ENCODE data around the gene TMEM222. TPM values are rescaled to one million over a fixed set of nuclear protein-coding genes. Genes with fewer than 3 reads are reported as not detected.

The TMEM222 gene
- total RNA-seq, 1 donor = 17.3 TPM

DNA sequence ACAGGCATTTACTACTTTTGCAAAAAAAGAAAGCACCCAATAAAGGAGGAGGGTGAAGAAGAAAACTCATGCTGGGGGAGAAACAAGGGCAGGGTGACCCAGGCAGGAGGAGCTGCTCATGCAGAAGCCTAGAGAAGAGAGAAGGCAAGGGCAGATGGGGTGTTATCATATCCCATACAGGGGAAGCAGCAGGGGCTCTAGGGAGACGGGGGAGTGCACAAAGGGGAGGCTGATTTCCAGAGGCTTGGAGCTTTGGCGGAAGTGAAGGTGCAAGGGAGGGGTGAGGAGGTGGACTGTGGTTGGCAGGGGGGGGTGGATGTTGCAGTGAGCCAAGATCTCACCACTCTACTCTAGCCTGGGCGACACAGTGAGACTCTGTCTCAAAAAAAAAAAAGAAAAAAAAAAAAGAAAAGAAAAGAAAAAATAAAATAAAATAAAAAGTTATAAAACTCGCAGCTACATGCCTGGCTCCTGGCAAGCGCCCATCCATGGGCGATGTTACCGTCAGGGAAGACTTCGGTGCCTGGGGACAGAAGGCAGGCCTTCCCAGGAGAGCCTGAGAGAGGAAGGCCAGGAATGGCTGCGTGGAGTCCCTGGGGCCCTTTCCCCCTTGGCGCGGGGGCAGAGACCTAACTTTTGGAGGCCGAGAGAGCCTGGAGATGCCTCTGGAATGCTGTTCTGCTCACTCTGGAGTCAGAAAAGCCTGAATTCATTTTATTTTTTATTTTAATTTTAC, 56.0 kb downstream of the TMEM222 start:
- no peak overlapping the region for H3K4me3 ChIP-seq (ENCODE audit: low read depth, low read length)
- DNase-seq (ENCODE audit: low read depth) = no peak
- TF ChIP-seq, protein P1, sequence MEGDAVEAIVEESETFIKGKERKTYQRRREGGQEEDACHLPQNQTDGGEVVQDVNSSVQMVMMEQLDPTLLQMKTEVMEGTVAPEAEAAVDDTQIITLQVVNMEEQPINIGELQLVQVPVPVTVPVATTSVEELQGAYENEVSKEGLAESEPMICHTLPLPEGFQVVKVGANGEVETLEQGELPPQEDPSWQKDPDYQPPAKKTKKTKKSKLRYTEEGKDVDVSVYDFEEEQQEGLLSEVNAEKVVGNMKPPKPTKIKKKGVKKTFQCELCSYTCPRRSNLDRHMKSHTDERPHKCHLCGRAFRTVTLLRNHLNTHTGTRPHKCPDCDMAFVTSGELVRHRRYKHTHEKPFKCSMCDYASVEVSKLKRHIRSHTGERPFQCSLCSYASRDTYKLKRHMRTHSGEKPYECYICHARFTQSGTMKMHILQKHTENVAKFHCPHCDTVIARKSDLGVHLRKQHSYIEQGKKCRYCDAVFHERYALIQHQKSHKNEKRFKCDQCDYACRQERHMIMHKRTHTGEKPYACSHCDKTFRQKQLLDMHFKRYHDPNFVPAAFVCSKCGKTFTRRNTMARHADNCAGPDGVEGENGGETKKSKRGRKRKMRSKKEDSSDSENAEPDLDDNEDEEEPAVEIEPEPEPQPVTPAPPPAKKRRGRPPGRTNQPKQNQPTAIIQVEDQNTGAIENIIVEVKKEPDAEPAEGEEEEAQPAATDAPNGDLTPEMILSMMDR (IDR thresholded peaks at IDR 0.05; ENCODE audit: insufficient read depth, low read depth, low read length) = no peak

DNA sequence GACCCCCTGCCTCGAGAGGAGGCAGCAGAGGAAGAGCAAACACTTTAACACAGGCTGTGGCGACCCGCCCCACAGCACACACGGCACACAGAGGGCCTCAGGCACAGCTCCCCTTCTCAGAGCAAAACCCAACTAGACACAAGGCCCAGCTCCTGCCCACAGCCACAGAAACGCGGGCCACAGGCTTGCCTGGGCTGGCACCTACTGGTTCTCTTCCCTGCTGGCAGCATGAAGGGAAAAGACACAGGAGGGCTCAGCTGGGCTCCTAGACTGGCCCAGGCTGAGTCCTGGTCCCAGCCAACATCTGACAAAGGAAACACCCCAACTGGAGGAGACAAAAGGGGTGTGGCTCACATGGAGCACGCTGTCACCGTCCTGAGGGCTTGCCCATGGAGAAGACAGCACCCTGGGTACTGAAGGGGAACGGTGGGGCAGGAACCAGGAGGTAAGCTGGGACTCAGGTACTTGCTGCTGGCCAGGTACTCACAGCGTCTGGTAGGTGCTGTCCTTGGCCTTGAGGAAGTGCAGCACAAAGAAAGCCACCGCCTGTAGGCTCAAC, 57.7 kb downstream of the TMEM222 start:
- no peak for DNase-seq (ENCODE audit: low read depth)
- TF ChIP-seq, protein P1 (IDR thresholded peaks at IDR 0.05; ENCODE audit: insufficient read depth, low read depth, low read length) = no peak
- H3K4me3 ChIP-seq (ENCODE audit: low read depth, low read length) = no peak overlapping the region

GRCh38 chr1:27380224-27380623, 58.3 kb downstream of the TMEM222 start:
- H3K4me3 ChIP-seq (ENCODE audit: low read depth, low read length) = no peak overlapping the region
- TF ChIP-seq, protein P1 (IDR thresholded peaks at IDR 0.05; ENCODE audit: insufficient read depth, low read depth, low read length) = no peak
- no peak for DNase-seq (ENCODE audit: low read depth)

DNA sequence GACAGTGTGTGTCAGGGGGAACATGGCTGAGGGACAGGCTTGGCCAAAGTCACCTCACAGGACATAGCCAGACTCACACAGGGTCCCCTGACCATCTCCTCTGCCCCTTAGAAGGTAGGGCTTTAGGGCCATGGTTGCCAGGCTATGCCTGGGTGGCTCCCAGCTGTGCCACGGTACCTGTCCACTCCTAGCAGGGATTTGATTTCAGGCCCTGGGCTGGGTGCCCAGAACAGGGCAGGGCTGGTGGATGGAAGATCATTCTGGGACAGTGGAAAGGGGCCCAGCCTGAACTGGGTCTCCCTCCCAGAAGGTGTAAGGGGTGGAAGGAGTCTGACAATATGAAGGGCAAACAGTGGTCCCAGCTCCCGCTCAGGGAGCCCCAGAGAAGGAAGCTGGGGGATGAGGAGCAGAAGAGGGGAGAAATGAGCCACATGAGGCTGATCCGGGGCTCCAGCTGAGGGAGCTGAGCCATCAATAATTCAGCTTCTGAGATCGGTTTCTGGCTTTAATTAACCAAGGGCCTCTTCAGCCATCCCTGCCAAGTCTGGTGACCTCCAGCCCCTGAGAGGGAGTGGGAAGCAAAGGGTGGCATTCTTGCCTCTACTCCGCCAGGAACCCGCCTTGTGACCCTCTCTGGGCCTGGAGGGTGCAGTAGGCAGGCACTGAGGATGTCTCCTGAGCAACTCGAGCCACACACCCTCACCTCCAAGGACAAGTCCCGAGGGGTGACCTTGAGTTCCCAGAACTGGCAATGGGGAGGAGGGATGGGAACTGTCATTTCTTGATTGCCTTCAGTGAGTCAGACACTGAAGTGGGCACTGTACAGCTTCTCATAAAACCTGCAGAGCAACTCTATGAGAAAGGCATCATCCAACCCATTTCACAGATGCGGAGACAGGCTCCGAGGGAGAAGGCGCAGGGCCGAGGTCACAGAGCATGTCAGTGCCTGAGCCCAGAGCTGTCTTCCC, 59.1 kb downstream of the TMEM222 start:
- DNase-seq (ENCODE audit: low read depth) = no peak
- no peak overlapping the region for H3K4me3 ChIP-seq (ENCODE audit: low read depth, low read length)
- TF ChIP-seq, protein P1 (IDR thresholded peaks at IDR 0.05; ENCODE audit: insufficient read depth, low read depth, low read length) = no peak

GRCh38 chr1:27381969-27382762, 60.2 kb downstream of the TMEM222 start:
- H3K4me3 ChIP-seq (ENCODE audit: low read depth, low read length) = no peak overlapping the region
- TF ChIP-seq, protein P1 (IDR thresholded peaks at IDR 0.05; ENCODE audit: insufficient read depth, low read depth, low read length) = no peak
- no peak for DNase-seq (ENCODE audit: low read depth)

DNA sequence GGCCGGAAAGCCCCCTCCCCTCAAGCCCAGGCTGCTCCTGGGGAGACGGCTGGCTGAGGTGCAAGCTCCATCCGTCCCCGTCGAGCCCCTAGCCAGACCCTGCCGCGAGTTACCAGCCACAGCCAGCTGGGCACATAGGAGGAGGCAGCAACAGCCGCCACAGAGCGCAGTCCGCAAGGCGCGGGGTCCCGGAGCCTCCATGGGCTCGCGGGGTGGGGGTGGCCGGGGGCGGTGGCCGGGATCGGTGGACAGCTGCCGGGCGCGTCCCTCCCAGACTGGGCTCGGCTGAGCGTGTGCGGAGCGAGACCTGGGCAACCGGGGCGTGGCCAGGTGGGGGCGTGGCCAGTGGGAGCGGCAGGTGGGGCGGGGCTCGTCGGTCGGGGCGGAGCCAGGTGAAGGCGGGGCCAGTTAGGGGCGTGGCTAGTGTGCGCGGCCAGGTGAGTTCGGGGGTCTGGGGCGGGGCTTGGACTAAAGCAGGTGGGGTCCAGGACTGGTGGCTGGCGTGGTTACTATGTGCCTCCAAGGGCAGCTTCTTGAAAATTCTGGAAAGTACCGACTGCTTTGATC, 61.2 kb downstream of the TMEM222 start, which contains the start of gene CD164L2:
CD164L2 (minus strand) TSS at position 295 of the 567 bp plus-strand sequence; CDS start at position 201, 94 bp downstream.
- TF ChIP-seq, protein P1 (IDR thresholded peaks at IDR 0.05; ENCODE audit: insufficient read depth, low read depth, low read length) = no peak
- no peak within 1 kb of the TSS for H3K4me3 ChIP-seq (ENCODE audit: low read depth, low read length)
- DNase-seq (ENCODE audit: low read depth) = no peak
